ENCODE results near the gene SLC51B.

The SLC51B gene

DNA sequence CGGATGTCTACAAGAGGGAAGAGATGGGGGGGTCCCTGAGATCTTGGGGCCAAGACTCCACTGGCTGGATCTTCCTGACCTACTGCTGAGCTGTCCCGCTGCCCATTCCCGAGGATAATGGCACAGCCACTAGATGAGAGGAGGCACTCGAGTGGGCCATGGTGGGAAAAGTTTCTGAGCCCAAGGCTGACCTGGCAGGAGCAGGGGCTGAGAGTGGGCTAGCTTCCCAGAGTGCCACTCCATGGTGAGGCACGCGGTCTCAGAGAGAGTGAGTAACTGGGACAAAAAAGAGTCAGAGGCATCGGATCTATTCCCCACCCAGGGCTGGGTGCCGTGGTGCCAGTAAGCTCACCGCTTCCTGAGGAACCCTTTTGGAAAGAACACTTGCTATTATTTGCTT is 10.9 kb downstream of the SLC51B start:
- H3K27me3 Mint-ChIP-seq, result no peaks in the 10 kb centered on the region
- no peak overlapping the region for H3K4me3 Mint-ChIP-seq
- no peak overlapping the region for H3K27ac Mint-ChIP-seq
- H3K9me3 Mint-ChIP-seq, result no peaks in the 10 kb centered on the region
- H3K36me3 Mint-ChIP-seq, result no peaks in the 10 kb centered on the region
- no peaks in the 10 kb centered on the region for H3K4me1 Mint-ChIP-seq

DNA sequence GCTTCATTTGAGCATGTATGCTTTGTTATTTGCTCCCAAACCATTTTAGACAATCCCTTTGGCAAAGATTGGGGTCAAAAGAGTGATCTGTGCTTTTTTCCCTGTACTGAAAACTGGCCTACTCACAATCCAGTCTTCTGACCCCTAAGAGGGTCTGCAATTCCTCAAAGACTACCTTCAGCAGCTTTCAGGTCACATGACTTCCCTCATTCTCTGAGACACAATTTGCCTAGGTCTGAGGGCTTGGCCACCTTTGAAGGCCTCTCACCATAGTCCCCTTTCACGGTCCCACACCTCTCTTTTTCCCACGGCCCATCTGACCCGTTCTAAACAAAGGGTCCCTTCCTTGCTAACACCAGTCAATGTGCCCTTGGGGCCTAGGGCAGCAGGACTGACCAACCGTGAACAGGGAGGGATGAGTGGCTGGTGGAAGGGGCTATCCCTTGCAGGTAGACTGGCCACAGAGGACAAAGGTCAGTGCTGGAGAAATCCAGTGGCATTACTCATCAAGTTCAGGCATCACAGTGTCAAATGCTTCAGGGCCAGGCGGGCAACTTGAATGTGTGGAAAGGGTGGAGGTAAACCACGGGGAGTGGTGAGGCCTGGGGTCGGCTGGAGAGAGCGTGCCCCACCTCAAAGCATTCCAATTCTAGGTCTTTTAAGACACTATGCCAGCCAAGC is 11.8 kb downstream of the SLC51B start:
- Mint-ChIP-seq H3K4me1 (no peaks in the 10 kb centered on the region), H3K36me3 (no peaks in the 10 kb centered on the region), H3K27me3 (no peaks in the 10 kb centered on the region), H3K9me3 (no peaks in the 10 kb centered on the region), H3K4me3 (no peak overlapping the region), H3K27ac (no peak overlapping the region)

DNA sequence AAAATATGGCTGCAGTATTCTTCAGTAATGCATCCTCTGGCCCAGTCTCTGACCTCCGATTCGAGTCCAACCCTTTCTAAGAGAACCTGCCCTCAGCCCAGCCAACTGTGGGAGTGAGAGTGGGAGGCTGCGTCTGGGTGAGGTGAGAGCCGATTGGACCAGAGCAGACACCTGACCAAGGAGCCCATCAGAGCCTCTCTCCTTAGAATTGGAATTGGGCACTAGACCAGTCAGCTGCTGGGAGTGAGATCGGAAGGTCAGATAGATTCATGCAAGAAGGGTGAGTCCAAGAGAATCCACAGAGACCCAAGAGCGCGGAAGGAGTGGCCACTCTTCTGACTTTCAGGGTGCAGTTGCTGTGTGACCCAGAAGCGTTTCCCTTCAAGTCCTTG is 12.4 kb downstream of the SLC51B start:
- H3K4me1 Mint-ChIP-seq, result no peaks in the 10 kb centered on the region
- no peaks in the 10 kb centered on the region for H3K27me3 Mint-ChIP-seq
- H3K36me3 Mint-ChIP-seq, result no peaks in the 10 kb centered on the region
- H3K27ac Mint-ChIP-seq, result no peak overlapping the region
- H3K4me3 Mint-ChIP-seq, result no peak overlapping the region
- H3K9me3 Mint-ChIP-seq, result no peaks in the 10 kb centered on the region

DNA sequence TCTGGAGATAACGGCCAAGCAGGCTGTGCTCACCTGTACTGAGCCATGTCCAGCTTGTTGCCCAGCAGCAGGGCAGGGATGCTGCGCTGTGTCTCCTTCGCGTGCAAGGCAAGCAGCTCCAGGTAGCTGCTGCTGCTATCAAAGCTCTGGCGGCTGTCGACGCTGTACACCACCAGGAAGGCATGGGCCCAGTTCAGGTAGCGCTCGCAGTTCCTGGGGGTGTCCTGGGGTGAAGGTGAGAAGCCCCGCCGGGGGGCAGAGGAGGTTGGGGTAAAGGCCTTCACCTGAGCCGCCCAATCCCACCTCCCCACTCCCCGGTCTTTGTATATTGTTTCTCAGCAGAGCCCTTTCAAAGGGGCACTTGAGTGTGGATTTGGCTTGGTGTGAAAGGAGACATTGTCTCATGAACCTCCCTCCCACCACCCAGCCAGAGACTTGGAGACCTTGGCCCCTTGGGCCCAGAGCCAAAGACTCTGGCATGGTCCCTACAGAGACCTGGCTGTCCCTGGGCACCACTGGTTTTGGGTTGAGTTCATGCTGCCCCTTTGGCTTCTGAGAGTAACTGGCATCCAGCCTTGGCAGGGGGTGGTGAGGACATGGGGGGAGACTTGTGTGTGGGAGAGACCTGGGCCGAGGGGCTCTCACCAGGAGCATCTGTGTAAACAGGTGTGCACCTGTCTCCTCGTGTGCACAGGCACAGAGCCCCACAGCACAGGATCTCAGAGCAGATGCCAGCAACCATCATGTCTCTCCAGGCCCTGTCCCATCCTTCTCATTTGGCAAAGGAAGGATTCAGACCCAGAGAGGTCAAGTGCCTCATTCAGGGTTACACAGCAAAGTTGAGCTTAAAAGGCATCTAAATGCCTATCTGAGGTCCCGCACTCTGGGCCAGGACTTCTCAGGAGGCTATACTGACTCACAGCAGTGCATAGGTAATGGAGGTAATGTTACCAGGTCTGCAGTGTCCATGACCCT is 13.5 kb downstream of the SLC51B start:
- H3K36me3 Mint-ChIP-seq, result no peaks in the 10 kb centered on the region
- H3K27ac Mint-ChIP-seq, result no peak overlapping the region
- no peak overlapping the region for H3K4me3 Mint-ChIP-seq
- no peaks in the 10 kb centered on the region for H3K9me3 Mint-ChIP-seq
- H3K4me1 Mint-ChIP-seq, result no peaks in the 10 kb centered on the region
- no peaks in the 10 kb centered on the region for H3K27me3 Mint-ChIP-seq

DNA sequence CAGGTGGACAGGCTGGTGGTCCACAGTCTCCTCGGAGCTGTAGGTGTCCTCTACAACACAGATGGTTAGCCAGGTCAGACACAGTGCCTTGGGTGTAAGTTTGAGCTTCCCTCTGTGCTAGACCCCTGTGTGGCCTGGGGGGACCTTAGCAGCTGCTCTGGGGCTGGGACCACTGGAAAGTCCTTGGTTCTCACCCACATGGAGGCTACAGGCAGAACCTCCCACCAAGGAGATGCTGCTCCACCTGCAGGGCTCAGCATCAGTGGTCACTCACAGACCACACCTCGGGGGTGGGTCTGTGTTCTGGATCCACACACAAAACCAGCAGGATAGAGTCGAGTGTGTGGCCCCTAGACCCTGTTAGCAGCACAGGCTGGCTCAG is 14.2 kb downstream of the SLC51B start:
- Mint-ChIP-seq H3K4me3 (no peak overlapping the region), H3K36me3 (no peaks in the 10 kb centered on the region), H3K27ac (no peak overlapping the region), H3K9me3 (no peaks in the 10 kb centered on the region), H3K4me1 (no peaks in the 10 kb centered on the region), H3K27me3 (no peaks in the 10 kb centered on the region)

DNA sequence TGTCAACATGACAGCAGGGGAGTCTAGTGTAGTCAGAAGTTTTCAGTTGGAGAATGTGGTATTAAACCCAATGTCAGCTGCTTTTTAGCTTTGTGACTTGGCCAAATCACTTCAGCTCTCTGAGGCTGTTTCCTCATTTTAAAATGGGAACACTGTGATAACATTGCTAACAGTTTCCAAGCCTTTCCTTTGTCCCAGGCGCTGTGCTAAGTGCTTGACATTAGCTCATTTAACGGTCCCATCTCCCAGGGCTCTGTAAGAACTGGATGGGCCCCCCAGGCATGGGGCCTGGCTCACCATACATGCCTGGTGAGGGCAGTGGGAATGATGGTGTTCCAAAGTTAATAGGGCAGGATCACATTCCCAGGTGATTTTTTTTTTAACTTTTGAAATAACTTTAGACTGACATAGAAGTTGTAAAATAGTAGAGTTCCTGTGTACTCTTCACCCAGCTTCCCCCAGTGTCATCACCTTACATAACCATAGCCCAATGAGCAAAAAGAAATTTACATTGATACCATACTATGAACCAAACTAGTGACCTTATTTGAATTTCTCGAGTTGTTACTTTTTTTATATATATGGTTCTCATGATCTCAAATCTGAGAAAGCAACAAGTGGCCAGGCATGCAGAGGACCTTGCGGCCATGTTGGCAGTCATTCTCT is 14.9 kb downstream of the SLC51B start:
- Mint-ChIP-seq H3K36me3 (no peaks in the 10 kb centered on the region), H3K4me1 (no peaks in the 10 kb centered on the region), H3K27me3 (no peaks in the 10 kb centered on the region), H3K9me3 (no peaks in the 10 kb centered on the region), H3K27ac (no peak overlapping the region), H3K4me3 (no peak overlapping the region)

DNA sequence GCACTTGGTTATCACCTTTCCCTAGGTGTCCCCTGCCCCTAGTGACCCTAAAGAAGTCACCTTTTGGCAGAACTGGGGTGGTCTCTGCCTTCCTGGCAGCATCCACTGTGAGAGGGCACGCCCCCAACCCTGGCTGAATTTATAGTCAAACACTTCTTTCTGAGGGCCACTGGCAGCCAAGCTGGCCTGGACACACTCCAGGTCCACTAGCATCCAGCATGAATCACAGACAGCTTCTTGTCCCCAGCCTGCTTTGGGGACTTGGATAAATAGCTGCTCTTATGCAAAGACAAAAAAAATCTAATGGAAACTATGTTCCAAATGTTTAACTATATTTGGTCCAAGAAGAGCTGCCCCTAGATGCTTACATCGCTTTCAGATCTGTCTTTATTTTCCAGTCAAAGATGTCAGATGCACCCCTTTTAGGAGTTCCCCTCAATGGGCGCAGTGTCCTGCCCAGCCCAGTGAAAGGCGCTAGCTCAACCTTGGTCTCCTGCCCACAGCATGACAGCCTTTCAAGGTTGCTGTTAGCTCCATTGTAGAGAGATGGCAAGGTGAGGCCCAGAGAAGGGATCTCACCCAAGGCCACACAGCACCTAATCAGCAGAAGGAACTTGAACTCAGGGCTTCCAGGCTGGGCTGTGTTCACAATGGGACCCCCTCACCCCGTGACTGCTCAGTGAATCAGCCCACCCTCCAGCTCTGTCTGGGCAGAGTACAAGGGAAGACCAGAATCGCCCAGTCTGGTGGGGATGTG is 15.6 kb downstream of the SLC51B start:
- no peaks in the 10 kb centered on the region for H3K4me1 Mint-ChIP-seq

DNA sequence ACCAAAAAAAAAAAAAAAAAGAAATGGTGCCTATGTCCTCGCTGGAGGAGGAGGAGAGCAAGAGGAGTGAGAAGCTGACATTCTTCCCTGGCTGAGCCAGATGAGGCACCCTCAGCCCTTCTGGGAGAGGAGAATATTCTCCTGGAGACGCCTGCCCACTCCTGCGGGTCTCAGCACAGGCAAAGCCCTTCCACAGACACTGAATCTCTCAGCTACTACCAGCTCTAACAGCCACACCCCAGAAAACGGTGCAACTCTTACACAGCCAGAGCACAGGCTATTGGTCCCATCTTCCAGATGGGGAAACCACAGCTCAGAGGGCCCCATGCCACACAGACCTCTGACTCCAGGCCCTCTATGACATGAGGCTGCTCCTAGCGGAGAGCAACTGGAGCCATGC is 16.9 kb downstream of the SLC51B start:
- H3K27ac Mint-ChIP-seq, result no peak overlapping the region
- peaks cover 9% of the 10 kb centered on the region for H3K27me3 Mint-ChIP-seq
- H3K36me3 Mint-ChIP-seq, result no peaks in the 10 kb centered on the region
- peaks cover under 1% of the 10 kb centered on the region for H3K4me1 Mint-ChIP-seq
- no peak overlapping the region for H3K4me3 Mint-ChIP-seq
- H3K9me3 Mint-ChIP-seq, result no peaks in the 10 kb centered on the region

More for the DNA sequence above, 15.6 kb downstream of the SLC51B start:
- Mint-ChIP-seq H3K9me3 (no peaks in the 10 kb centered on the region), H3K27ac (no peak overlapping the region), H3K4me3 (no peak overlapping the region), H3K27me3 (peaks cover 6% of the 10 kb centered on the region), H3K36me3 (no peaks in the 10 kb centered on the region)

DNA sequence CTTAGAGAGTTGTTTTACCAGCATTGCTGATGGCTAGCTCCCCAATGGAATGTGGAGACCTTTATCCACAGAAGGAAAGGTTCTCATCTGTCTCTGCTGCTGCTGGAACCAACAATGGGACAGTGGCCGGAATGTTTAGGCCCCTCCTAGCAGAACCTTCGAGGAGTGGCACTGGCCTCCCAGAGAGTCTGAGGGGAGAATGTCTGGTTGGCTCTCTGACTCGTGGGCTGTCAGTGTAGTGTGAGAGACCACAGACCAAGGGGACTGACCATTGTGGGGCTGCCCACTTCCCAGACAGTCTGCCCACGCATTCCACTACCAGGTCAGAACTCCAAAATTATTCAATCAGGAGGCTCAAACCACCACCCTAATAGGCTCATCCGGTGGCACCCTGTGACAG is 17.5 kb downstream of the SLC51B start:
- H3K4me3 Mint-ChIP-seq, result no peak overlapping the region
- H3K27me3 Mint-ChIP-seq, result peaks cover 12% of the 10 kb centered on the region
- no peaks in the 10 kb centered on the region for H3K36me3 Mint-ChIP-seq
- H3K27ac Mint-ChIP-seq, result no peak overlapping the region
- peaks cover 5% of the 10 kb centered on the region for H3K4me1 Mint-ChIP-seq
- no peaks in the 10 kb centered on the region for H3K9me3 Mint-ChIP-seq

DNA sequence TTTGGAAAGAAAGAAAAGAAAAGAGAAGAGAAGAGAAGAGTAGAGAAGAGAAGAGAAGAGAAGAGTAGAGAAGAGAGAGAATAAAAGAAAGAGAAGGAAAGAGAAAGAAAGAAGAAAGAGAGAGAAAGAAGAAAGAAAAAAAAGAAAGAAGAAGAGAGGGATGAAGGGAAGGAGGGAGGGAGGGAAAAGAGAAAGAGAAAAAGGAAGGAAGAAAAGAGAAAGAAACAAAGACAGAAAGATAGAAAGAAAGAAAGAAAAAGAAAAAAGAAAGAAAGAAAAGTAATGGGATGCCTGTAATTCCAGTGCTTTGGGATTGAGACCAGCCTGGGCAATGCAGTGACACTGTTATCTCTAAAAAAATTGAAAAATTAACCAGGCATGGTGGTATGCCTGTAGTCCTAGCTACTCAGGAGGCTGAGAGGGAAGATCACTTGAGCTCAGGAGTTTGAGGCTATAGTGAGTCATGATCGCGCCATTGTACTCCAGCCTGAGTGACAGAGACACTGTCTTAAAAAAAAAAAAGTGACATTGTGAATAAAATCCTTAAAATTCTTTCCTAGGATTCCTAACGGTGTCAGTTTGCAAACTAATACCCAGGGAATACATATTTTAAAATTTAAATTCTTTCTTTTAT is 20.9 kb downstream of the SLC51B start:
- peak overlapping the region; percentile 69 for H3K27ac Mint-ChIP-seq
- H3K4me1 Mint-ChIP-seq, result peaks cover 11% of the 10 kb centered on the region
- no peaks in the 10 kb centered on the region for H3K36me3 Mint-ChIP-seq
- H3K4me3 Mint-ChIP-seq, result no peak overlapping the region
- no peaks in the 10 kb centered on the region for H3K9me3 Mint-ChIP-seq
- peaks cover 18% of the 10 kb centered on the region for H3K27me3 Mint-ChIP-seq

DNA sequence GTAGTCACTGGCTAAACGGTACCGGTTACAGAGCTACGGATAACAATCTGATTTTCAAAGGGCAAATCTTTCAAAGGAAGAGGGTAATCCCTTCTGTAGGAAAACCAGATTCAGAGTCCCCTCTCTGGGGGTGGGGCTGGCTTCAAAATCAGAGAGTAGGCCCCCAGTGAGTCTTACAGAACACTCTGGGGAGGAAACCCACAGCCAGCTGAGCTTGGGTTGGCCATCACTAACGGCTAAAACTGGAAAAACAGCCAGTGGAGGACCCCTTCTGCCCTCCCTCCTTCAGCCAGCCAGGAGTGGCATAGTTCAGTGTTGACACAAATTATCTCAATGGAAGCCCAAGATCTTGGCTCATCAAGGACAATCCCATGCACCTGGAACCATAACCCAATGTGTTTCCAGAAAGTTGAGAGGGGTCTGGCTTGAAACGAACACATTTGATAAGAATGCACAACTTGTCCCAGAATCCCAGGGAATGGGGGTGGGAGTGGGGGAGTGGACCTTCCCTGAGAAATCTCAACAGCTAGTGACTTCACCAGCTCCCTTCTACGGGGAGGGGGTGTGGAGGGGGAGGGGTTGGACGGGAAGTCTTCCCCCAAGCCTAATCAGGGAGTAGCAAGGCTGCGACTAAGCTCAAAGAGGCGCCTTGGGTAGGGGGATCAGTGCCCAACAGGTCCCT is 21.6 kb downstream of the SLC51B start:
- Mint-ChIP-seq H3K27me3 (peaks cover 18% of the 10 kb centered on the region), H3K4me1 (peaks cover 11% of the 10 kb centered on the region), H3K4me3 (peak overlapping the region; percentile 5), H3K36me3 (no peaks in the 10 kb centered on the region), H3K9me3 (no peaks in the 10 kb centered on the region), H3K27ac (no peak overlapping the region)

DNA sequence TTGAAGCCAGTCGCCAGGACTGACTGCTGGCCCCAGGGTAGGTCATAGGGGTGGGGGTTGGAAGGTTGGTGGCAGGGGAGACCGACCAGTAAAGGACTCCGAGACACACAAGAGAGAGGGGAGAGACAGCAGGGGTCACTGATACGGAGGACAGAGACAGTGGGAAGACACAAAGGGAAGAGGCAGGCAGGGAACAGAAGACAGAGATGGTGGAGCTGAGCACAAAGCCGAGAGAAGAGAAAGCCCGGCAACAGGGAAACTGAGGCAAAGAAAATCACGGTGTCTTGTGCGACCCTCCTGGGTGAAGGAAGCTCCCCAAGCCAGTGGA is 22.1 kb downstream of the SLC51B start:
- Mint-ChIP-seq H3K9me3 (no peaks in the 10 kb centered on the region), H3K4me3 (peak overlapping the region; percentile 5), H3K36me3 (no peaks in the 10 kb centered on the region), H3K27ac (no peak overlapping the region), H3K27me3 (peaks cover 18% of the 10 kb centered on the region), H3K4me1 (peaks cover 11% of the 10 kb centered on the region)

DNA sequence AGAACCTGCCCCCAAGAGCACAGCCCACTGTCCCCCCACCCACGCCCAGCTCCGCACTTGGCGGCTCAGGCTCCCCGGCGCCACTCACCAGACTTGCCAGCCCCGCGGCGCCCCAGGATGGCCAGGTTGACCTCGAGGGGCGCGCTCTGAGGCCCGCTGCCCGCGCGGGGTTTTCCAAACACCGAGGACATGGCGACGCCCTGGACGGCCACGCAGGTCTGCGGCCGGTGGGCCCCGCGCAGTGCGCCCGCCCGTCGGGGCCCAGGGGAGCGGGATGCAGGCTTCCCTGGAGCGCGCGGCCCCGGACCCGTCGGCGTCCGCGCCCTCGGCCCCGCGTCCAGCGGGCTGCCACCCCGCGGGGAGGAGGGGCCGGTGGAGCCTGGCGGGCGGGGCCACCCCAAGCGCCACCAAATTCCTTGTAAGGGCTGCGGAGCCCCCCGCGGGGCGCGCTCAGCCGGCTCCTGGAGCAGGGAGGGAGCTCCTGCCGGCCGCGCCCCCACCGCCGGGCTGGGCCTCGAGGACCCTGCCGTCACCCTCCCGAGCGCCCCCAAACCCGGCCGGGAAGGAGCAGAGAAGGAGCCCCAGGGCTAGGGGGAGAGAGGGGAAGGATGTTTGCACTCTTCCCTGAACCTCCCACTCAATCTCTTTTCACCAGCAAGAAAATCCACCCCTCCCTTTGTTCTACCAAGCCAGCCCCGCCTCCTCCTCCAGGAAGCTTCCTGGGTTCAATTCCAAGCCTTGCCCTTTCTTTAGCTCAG is 22.6 kb downstream of the SLC51B start, which contains the start of gene RASL12:
Gene RASL12 (minus strand): TSS at position 347 of the 758 bp plus-strand sequence. CDS start 156 bp downstream, at position 191.
- Mint-ChIP-seq H3K4me1 (peaks cover 11% of the 10 kb centered on the region), H3K36me3 (no peaks in the 10 kb centered on the region), H3K27ac (no peak within 1 kb of the TSS), H3K4me3 (peak within 1 kb of the TSS; percentile 5), H3K9me3 (no peaks in the 10 kb centered on the region), H3K27me3 (peaks cover 18% of the 10 kb centered on the region)

DNA sequence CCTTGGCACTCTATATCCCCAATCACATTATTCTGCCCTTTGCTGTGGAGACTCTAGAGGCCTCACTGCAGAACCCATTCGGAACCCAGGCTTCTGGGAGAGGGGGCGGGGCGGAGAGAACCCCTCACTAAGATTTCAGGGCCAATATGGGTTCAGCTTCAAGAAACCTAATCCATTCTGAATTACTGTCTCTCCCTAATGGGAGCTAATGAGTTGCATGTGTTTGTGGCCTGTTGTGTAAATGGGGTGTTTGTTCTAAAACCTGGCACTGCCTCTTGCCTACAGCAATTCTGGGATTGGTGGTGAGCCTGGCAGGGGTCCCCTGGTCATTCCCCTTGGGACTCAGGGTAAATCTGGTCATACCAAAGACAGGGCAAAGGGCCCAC is 23.2 kb downstream of the SLC51B start:
- Mint-ChIP-seq H3K4me1 (peaks cover 11% of the 10 kb centered on the region), H3K9me3 (no peaks in the 10 kb centered on the region), H3K27me3 (peaks cover 18% of the 10 kb centered on the region), H3K27ac (no peak overlapping the region), H3K4me3 (peak overlapping the region; percentile 4), H3K36me3 (no peaks in the 10 kb centered on the region)
